ENCODE measurements around the gene SGCD. TPM values are rescaled to one million over a fixed set of nuclear protein-coding genes. Genes with fewer than 3 reads are reported as not detected.

SGCD gene
- polyA plus RNA-seq, 1 experiment = 17.0 TPM

GRCh38 chr5:156556666-156557406, 229.9 kb downstream of the SGCD start:
- TF ChIP-seq, protein P1, sequence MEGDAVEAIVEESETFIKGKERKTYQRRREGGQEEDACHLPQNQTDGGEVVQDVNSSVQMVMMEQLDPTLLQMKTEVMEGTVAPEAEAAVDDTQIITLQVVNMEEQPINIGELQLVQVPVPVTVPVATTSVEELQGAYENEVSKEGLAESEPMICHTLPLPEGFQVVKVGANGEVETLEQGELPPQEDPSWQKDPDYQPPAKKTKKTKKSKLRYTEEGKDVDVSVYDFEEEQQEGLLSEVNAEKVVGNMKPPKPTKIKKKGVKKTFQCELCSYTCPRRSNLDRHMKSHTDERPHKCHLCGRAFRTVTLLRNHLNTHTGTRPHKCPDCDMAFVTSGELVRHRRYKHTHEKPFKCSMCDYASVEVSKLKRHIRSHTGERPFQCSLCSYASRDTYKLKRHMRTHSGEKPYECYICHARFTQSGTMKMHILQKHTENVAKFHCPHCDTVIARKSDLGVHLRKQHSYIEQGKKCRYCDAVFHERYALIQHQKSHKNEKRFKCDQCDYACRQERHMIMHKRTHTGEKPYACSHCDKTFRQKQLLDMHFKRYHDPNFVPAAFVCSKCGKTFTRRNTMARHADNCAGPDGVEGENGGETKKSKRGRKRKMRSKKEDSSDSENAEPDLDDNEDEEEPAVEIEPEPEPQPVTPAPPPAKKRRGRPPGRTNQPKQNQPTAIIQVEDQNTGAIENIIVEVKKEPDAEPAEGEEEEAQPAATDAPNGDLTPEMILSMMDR (IDR thresholded peaks at IDR 0.05; ENCODE audit: insufficient read depth, low read depth, low read length) = no peak
- ChIA-PET CTCF (no interaction called here), POLR2A (no interaction called here)
- H3K36me3 ChIP-seq (ENCODE audit: control insufficient read depth, insufficient read depth, low read length) = no peaks in the 10 kb centered on the region
- no peak overlapping the region for H3K4me3 ChIP-seq (ENCODE audit: low read depth, low read length)
- no peak for DNase-seq (ENCODE audit: low read depth)
- no peaks in the 10 kb centered on the region for H3K27me3 ChIP-seq (ENCODE audit: control insufficient read depth, insufficient read depth, low read length)

GRCh38 chr5:156560002-156560401, 233.0 kb downstream of the SGCD start:
- H3K36me3 ChIP-seq (ENCODE audit: control insufficient read depth, insufficient read depth, low read length) = no peaks in the 10 kb centered on the region
- TF ChIP-seq, protein P1 (IDR thresholded peaks at IDR 0.05; ENCODE audit: insufficient read depth, low read depth, low read length) = no peak
- no peak overlapping the region for H3K4me3 ChIP-seq (ENCODE audit: low read depth, low read length)
- peak; percentile 11 for DNase-seq (ENCODE audit: low read depth)
- no peaks in the 10 kb centered on the region for H3K27me3 ChIP-seq (ENCODE audit: control insufficient read depth, insufficient read depth, low read length)
- POLR2A ChIA-PET = no interaction called here
- CTCF ChIA-PET = interaction anchor here (0.9 kb wide), 1 partner anchor 11 kb away, joined by 3 read pairs; no protein-coding TSS in a partner anchor

DNA sequence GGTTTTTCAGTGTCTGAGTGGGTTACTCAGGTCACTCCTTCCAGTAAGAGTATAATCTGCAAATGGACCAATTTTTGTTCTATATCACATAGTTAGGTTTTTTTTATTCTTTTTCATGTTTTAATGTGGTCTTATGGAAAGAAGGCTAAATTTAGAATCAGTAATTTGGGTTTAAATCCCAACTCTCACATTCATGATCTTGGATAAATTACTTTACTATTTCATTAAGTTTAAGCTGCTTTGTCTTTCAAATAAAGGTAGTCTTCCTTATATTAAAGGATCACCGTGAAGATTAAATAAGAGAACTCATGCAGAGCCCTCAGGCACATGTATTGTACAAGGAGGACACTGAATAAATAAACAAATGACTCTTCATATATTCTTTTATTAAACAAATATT, 234.7 kb downstream of the SGCD start:
- CTCF ChIA-PET = no interaction called here
- TF ChIP-seq, protein P1 (IDR thresholded peaks at IDR 0.05; ENCODE audit: insufficient read depth, low read depth, low read length) = no peak
- POLR2A ChIA-PET = no interaction called here

DNA sequence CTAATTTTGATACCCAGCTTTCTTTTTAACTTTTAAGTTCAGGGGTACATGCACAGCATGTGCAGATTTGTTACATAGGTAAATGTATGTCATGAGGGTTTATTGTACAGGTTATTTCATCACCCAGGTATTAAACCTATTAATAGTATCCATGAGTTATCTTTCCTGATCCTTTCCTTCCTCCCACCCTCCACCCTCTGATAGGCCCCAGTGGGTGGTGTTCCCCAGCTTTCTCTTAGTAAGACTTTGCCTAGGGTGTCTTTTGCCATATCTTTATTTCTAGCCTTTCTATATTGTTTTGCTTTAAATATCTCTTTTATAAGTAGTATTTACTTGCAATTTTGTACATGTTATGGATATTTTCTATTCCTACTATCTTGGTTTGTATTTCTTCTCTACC, 243.7 kb downstream of the SGCD start:
- Histone ChIP-seq H3K36me3 (ENCODE audit: control insufficient read depth, insufficient read depth, low read length) (no peaks in the 10 kb centered on the region), H3K27me3 (ENCODE audit: control insufficient read depth, insufficient read depth, low read length) (no peaks in the 10 kb centered on the region), H3K4me3 (ENCODE audit: low read depth, low read length) (no peak overlapping the region)
- POLR2A ChIA-PET = no interaction called here
- DNase-seq (ENCODE audit: low read depth) = no peak
- CTCF ChIA-PET = interaction anchor here (1.0 to 1.1 kb wide), 2 partner anchors 10 to 11 kb away, joined by 3 read pairs; no protein-coding TSS in a partner anchor
- TF ChIP-seq, protein P1 (IDR thresholded peaks at IDR 0.05; ENCODE audit: insufficient read depth, low read depth, low read length) = no peak

More for the DNA sequence above, 234.7 kb downstream of the SGCD start:
- Histone ChIP-seq H3K4me3 (ENCODE audit: low read depth, low read length) (no peak overlapping the region), H3K27me3 (ENCODE audit: control insufficient read depth, insufficient read depth, low read length) (no peaks in the 10 kb centered on the region), H3K36me3 (ENCODE audit: control insufficient read depth, insufficient read depth, low read length) (no peaks in the 10 kb centered on the region)
- no peak for DNase-seq (ENCODE audit: low read depth)

DNA sequence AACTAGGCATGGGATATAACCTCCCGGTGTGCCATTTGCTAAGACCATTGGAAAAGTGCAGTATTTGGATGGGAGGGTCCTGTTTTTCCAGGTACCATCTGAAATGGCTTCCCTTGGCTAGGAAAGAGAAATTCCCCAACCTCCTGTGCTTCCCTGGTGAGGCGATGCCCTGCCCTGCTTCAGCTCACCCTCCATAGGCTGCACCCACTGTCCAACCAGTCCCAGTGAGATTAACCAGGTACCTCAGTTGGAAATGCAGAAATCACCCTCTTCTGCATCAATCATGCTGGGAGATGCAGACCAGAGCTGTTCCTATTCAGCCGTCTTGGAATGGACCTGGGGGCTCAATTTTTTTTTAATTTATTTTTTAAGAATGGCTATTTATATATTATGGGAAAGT, 254.8 kb downstream of the SGCD start:
- no peak overlapping the region for H3K4me3 ChIP-seq (ENCODE audit: low read depth, low read length)
- no peak for DNase-seq (ENCODE audit: low read depth)
- TF ChIP-seq, protein P1 (IDR thresholded peaks at IDR 0.05; ENCODE audit: insufficient read depth, low read depth, low read length) = no peak
- H3K36me3 ChIP-seq (ENCODE audit: control insufficient read depth, insufficient read depth, low read length) = no peaks in the 10 kb centered on the region
- ChIA-PET POLR2A (no interaction called here), CTCF (interaction anchor here (1.4 kb wide), 1 partner anchor 15 kb away, joined by 6 read pairs; no protein-coding TSS in a partner anchor)
- no peaks in the 10 kb centered on the region for H3K27me3 ChIP-seq (ENCODE audit: control insufficient read depth, insufficient read depth, low read length)

All from BJ (cell line).